HepG2 (cell line): ENCODE results near the gene NOXO1. TPM values are rescaled to one million over a fixed set of nuclear protein-coding genes. Genes with fewer than 3 reads are reported as not detected.

Experiments used
- AHDC1 ChIP-seq: sonication (generic); formaldehyde crosslinking; IDR thresholded peaks from 2 replicates; pipeline ENCODE4 v1.5.1; 2020; ENCODE audit warnings: mild to moderate bottlenecking, missing genetic modification reagents, borderline replicate concordance
- ARID2 ChIP-seq: sonication (generic); formaldehyde crosslinking; IDR thresholded peaks from 2 replicates; pipeline ENCODE4 v1.8.1; 2022; ENCODE audit warnings: mild to moderate bottlenecking, missing genetic modification reagents, borderline replicate concordance
- DBP ChIP-seq: sonication (generic); formaldehyde crosslinking; IDR thresholded peaks from 2 replicates; pipeline ENCODE4 v1.4.0; 2020; ENCODE audit warnings: missing genetic modification reagents; ENCODE audit errors: not compliant biosample characterization
- GMEB1 ChIP-seq: sonication (generic); formaldehyde crosslinking; IDR thresholded peaks from 2 replicates; pipeline ENCODE4 v1.5.1; 2020; ENCODE audit warnings: missing genetic modification reagents, mild to moderate bottlenecking, borderline replicate concordance
- HHEX ChIP-seq: IDR thresholded peaks from 2 replicates; pipeline ENCODE4 v1.6.1; 2016; ENCODE audit warnings: control low read depth
- IRX3 ChIP-seq: sonication (generic); formaldehyde crosslinking; IDR thresholded peaks from 2 replicates; pipeline ENCODE4 v1.8.1; 2023; ENCODE audit warnings: mild to moderate bottlenecking, low read depth, missing genetic modification reagents, borderline replicate concordance
- JUND ChIP-seq: sonication (generic); formaldehyde crosslinking; IDR thresholded peaks from 2 replicates; pipeline ENCODE4 v1.8.0; 2022; ENCODE audit warnings: mild to moderate bottlenecking, missing genetic modification reagents
- KLF16 ChIP-seq, 2 experiments: sonication (generic) in 1 of 2; formaldehyde crosslinking in 1 of 2; IDR thresholded peaks; 2 replicates each; pipeline versions ENCODE4 v1.6.1 to v1.8.0; 2016 to 2023; ENCODE audit warnings: missing genetic modification reagents in 2 of 2, missing compliant biosample characterization in 1 of 2
- RFXANK ChIP-seq: IDR thresholded peaks from 2 replicates; pipeline ENCODE4 v1.6.1; 2016
- ZNF260 ChIP-seq: sonication (generic); formaldehyde crosslinking; IDR thresholded peaks from 2 replicates; pipeline ENCODE4 v1.4.0; 2020; ENCODE audit warnings: missing genetic modification reagents, low read depth, mild to moderate bottlenecking, borderline replicate concordance
- ZNF441 ChIP-seq: sonication (generic); formaldehyde crosslinking; IDR thresholded peaks from 2 replicates; pipeline ENCODE4 v1.7.0; 2021; ENCODE audit warnings: missing genetic modification reagents, borderline replicate concordance
- ZXDC ChIP-seq: sonication (generic); formaldehyde crosslinking; IDR thresholded peaks from 2 replicates; pipeline ENCODE4 v1.5.0; 2020; ENCODE audit warnings: mild to moderate bottlenecking, missing genetic modification reagents
- polyA plus RNA-seq, 8 experiments: library from polyadenylated mRNA; depleted of rRNA in 3 of 8; stranded (reverse) in 7 of 8; unstranded in 1 of 8; fragments of >200 nt; fragmentation: Illumina TruSeq in 4 of 8; extraction: Trizol in 4 of 8; gene quantifications; 2 replicates each; pipeline versions ENCODE4 v1.2.1 to v1.2.3, GENCODE V29; 2011 to 2016; ENCODE audit warnings: low read depth in 4 of 8, missing spikeins in 1 of 8, mixed read lengths in 1 of 8; ENCODE audit not compliant: insufficient read depth in 1 of 8
- total RNA-seq, 5 experiments: library from RNA; depleted of rRNA; stranded (reverse); fragments of >200 nt; fragmentation: Illumina TruSeq; extraction: Trizol; gene quantifications; 2 replicates each; pipeline ENCODE4 v1.2.3, GENCODE V29; 2016; ENCODE audit warnings: low read depth in 1 of 5

The NOXO1 gene
- total and polyA plus RNA-seq, 2 of the 13 experiments (the other 11 are each of a cell fraction or from before 2014, with no cell fraction given) = 0.69 to 1.4 TPM

DNA sequence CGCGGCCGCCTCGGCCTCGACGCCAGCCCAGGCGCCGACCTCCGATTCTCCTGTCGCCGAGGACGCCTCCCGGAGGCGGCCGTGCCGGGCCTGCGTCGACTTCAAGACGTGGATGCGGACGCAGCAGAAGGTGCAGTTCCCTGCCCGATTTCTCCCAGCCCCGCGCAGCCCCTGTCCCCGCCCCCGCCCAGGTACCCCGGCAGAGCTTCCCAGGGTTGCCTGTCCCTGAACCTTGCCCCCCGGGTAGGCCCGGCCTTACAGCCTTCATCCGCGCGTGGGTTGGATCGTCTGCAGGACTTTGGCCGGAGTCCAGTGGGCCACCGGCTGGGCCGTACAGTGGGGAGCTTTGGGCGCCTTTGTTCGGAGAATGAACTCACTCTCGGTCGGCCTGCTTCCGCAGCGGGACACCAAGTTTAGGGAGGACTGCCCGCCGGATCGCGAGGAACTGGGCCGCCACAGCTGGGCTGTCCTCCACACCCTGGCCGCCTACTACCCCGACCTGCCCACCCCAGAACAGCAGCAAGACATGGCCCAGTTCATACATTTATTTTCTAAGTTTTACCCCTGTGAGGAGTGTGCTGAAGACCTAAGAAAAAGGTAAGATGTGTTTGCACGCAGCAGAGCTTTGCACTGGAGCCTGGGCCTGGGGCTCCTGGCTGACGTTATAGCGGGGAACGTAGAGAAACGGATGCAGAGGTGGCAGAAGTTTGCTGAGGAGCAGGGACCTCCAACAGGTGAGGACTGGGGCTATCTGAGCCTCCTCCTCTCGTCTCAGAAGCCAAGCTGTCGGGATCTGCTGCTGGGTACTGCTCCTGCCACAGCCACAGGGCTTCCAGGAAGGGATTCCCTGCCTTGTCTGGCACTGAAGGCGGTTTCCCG lies 3.3 kb upstream of the NOXO1 start (continued):
- no peak for TF ChIP-seq DBP
- no peak for TF ChIP-seq ZNF260 (CRISPR knock-in tag)
- no peak for TF ChIP-seq RFXANK (CRISPR knock-in tag)
- TF ChIP-seq HHEX (CRISPR knock-in tag) = no peak
- TF ChIP-seq ZNF441 = no peak
- no peak for TF ChIP-seq ARID2 (CRISPR knock-in tag)
- no peak for TF ChIP-seq AHDC1
- no peak; a peak in 1 of 4 replicates for TF ChIP-seq KLF16 (CRISPR knock-in tag; IDR thresholded peaks at IDR 0.05)
- no peak for TF ChIP-seq ZXDC (CRISPR knock-in tag)
- TF ChIP-seq IRX3 (CRISPR knock-in tag) = no peak
- no peak for TF ChIP-seq JUND (CRISPR knock-in tag)
- TF ChIP-seq GMEB1 (CRISPR knock-in tag) = no peak
